Measurements from ENCODE around the gene LRRC8A.

GRCh38 chr9:128901822-128902221, 19.9 kb downstream of the LRRC8A start:
- TF ChIP-seq CTCF (conservative IDR thresholded peaks at IDR 0.05) (no peak), ZFX (IDR thresholded peaks at IDR 0.05) (no peak)

Data from C4-2B (cell line).